Measurements from ENCODE around the gene URM1. TPM values are rescaled to one million over a fixed set of nuclear protein-coding genes. Genes with fewer than 3 reads are reported as not detected.
A peak's percentile ranks its signal among the peaks of the same experiment; 100 is the strongest.

The URM1 gene
- total RNA-seq, 1 experiment from 2014 or later, result 46.6 TPM

DNA sequence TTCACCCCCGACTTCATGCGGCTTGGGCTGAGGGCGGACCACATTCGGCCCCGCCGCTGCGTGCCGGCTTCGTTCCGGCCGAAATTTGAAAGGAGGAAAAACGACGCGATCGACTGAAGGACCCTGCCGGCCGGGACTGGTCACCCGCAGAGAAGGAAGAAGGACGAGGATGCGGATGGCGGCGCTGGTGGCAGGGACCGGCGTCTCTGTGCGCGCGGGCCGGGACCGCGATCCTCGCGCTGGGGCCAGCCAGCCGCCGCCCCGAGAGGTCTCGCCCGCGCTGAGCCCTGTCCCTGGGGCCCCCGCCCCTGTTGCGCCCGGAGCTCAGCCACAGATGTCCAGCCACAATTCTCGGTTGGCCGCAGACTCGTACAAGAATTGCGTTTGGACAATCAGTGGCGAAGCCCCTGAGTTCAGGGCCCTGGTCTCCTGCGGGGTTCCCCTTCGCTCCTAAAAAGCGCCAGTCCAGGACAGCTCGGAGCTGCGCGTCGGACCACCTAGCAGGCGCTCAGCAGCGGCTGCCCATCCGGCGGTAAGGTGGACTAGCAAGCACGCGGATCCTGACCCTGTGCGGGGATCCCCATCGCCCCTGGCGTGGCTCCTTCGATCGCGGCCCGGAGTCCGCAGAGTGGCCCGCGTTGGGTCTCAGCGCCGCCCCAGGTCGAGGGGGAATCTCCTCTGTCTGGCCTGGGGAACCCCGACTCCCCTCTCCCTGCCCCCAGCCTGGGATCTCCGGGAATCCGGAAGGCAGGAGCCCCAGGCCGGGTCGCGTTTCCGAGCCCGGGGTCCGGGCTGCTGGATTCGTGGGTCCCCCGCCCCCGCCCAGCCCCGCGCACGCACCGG, 21.3 kb downstream of the URM1 start:
- Mint-ChIP-seq H3K4me1 (peaks cover 26 to 54% of the 10 kb centered on the region in 2 experiments), H3K9me3 (peaks cover 3% of the 10 kb centered on the region in 2 experiments; a peak in 2 of 5 replicates), H3K27ac (no peak overlapping the region), H3K36me3 (ENCODE audit: insufficient read depth in 1 of 3, low read depth in 3 of 3) (peaks cover 12 to 25% (median 16%) of the 10 kb centered on the region in 3 experiments), H3K4me3 (peak overlapping the region; percentile 50 to 79), H3K27me3 (ENCODE audit: low read depth) (peaks cover 97% of the 10 kb centered on the region)
- Histone ChIP-seq H3K23me2 (ENCODE audit: insufficient read length, low read depth, low read length, poor library complexity, severe bottlenecking) (peaks cover 6% of the 10 kb centered on the region), H3K79me2 (ENCODE audit: insufficient read depth, low read length) (no peaks in the 10 kb centered on the region), H3K27ac (ENCODE audit: insufficient read length, low read depth, low read length) (no peak overlapping the region), H3K18ac (ENCODE audit: insufficient read length, low read depth, low read length) (no peak overlapping the region), H2BK20ac (ENCODE audit: low read depth, low read length, poor library complexity, severe bottlenecking) (no peak overlapping the region), H3K9me3 (ENCODE audit: control insufficient read depth, low read depth, low read length) (no peaks in the 10 kb centered on the region), H2BK5ac (ENCODE audit: insufficient read length, low read length) (no peak overlapping the region), H3K9ac (ENCODE audit: extremely low read depth, insufficient read length, low read length) (no peak overlapping the region), H2AK5ac (ENCODE audit: insufficient read length, low read length) (no peak overlapping the region), H3K4me2 (ENCODE audit: insufficient read depth, insufficient read length, low read length) (peak overlapping the region; percentile 57), H4K8ac (replicated peaks; ENCODE audit: insufficient read length, low read depth, low read length) (no peak overlapping the region), H3K27me3 (ENCODE audit: insufficient read depth, low read length) (peaks cover 74% of the 10 kb centered on the region), H2AFZ (ENCODE audit: low read length) (no peak overlapping the region), H2BK120ac (ENCODE audit: low read depth, low read length, poor library complexity, severe bottlenecking) (no peak overlapping the region), H4K20me1 (ENCODE audit: control insufficient read depth, insufficient read depth, insufficient read length) (no peaks in the 10 kb centered on the region), H3K4me1 (ENCODE audit: insufficient read depth, low read length) (no peaks in the 10 kb centered on the region), H3K14ac (ENCODE audit: insufficient read depth, low read length) (peak overlapping the region; percentile 1; the same call in 1 of the 2 replicates), H3K56ac (ENCODE audit: insufficient read length, low read depth, low read length) (no peak overlapping the region), H3T11ph (ENCODE audit: low read length) (no peak overlapping the region), H3K23ac (ENCODE audit: insufficient read length, low read depth, low read length) (no peak overlapping the region), H3K79me1 (ENCODE audit: insufficient read depth, low read depth, low read length, poor library complexity, severe bottlenecking) (no peaks in the 10 kb centered on the region), H2BK12ac (ENCODE audit: insufficient read length, low read depth, low read length) (no peak overlapping the region), H4K91ac (ENCODE audit: insufficient read length, low read depth, low read length) (no peak overlapping the region), H4K5ac (ENCODE audit: insufficient read length, low read depth, low read length) (no peak overlapping the region), H2BK15ac (ENCODE audit: low read depth, low read length) (no peak overlapping the region), H3K4ac (ENCODE audit: low read depth, low read length) (no peak overlapping the region)
- no peak for DNase-seq
- no CpG with 5 or more reads among the region's 88 CpGs for WGBS (ENCODE audit: extremely low coverage, insufficient read length, low lambda C conversion rate)
- TF ChIP-seq, protein P1, sequence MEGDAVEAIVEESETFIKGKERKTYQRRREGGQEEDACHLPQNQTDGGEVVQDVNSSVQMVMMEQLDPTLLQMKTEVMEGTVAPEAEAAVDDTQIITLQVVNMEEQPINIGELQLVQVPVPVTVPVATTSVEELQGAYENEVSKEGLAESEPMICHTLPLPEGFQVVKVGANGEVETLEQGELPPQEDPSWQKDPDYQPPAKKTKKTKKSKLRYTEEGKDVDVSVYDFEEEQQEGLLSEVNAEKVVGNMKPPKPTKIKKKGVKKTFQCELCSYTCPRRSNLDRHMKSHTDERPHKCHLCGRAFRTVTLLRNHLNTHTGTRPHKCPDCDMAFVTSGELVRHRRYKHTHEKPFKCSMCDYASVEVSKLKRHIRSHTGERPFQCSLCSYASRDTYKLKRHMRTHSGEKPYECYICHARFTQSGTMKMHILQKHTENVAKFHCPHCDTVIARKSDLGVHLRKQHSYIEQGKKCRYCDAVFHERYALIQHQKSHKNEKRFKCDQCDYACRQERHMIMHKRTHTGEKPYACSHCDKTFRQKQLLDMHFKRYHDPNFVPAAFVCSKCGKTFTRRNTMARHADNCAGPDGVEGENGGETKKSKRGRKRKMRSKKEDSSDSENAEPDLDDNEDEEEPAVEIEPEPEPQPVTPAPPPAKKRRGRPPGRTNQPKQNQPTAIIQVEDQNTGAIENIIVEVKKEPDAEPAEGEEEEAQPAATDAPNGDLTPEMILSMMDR (conservative IDR thresholded peaks at IDR 0.05), result no peak

Measured in H9 (cell line).